CD4-positive, alpha-beta memory T cell (primary cell): ENCODE measurements around the gene GTF2IRD1. TPM values are rescaled to one million over a fixed set of nuclear protein-coding genes. Genes with fewer than 3 reads are reported as not detected.
"Not testable (repeated sequence)": the region's sequence is repeated elsewhere in the genome, so short reads cannot be mapped to it uniquely, and the experiment has no call there.

Experiments
- CTCF ChIA-PET: fragments of 350-600 bp; sonication (Branson Sonifier 250); formaldehyde crosslinking; loops from one replicate; lab custom pipeline; 2021; ENCODE audit warnings: inconsistent platforms; ENCODE audit not compliant: partially characterized antibody; lab: Charles Lee
- POLR2A ChIA-PET: fragments of 350-600 bp; sonication (Branson Sonifier 250); formaldehyde crosslinking; loops from one replicate; lab custom pipeline; 2021; ENCODE audit not compliant: partially characterized antibody; lab: Charles Lee
- DNase-seq, 5 donors: peaks; one replicate each; pipeline versions ENCODE4 v3.0.0 to v3.0.0-alpha.2; 2020 to 2022; ENCODE audit warnings: mixed read lengths in 1 of 5
- H3K27ac ChIP-seq: one replicate; pipeline ENCODE4 v1.7.0; 2013; ENCODE audit warnings: low read depth, low read length
- H3K27me3 ChIP-seq: 2 replicates; pipeline ENCODE4 v1.7.0; 2013; ENCODE audit warnings: mild to moderate bottlenecking, low read length, moderate library complexity; ENCODE audit not compliant: insufficient read depth
- H3K36me3 ChIP-seq: 2 replicates; pipeline ENCODE4 v1.7.0; 2013; ENCODE audit warnings: mild to moderate bottlenecking, low read length, moderate library complexity; ENCODE audit not compliant: insufficient read depth
- H3K4me1 ChIP-seq: 2 replicates; pipeline ENCODE4 v1.7.0; 2013; ENCODE audit warnings: mild to moderate bottlenecking, low read length, moderate library complexity; ENCODE audit not compliant: insufficient read depth
- H3K4me3 ChIP-seq, 2 donors: one replicate each; pipeline ENCODE4 v1.7.0; 2013; ENCODE audit warnings: low read length in 2 of 2, mild to moderate bottlenecking in 1 of 2
- H3K9me3 ChIP-seq, 2 donors: one replicate each; pipeline ENCODE4 v1.7.0; 2013; ENCODE audit warnings: low read length in 2 of 2, control low read depth in 1 of 2; ENCODE audit not compliant: control insufficient read depth in 1 of 2
- H3K27ac Mint-ChIP-seq, 7 donors: one replicate each; pipeline ENCODE4 v1.8.0; 2020 to 2021; ENCODE audit warnings: mixed read lengths in 7 of 7, mild to moderate bottlenecking in 6 of 7, inconsistent platforms in 3 of 7, moderate library complexity in 3 of 7
- H3K27me3 Mint-ChIP-seq, 2 donors: one replicate each; pipeline ENCODE4 v1.8.0; 2020 to 2021; ENCODE audit warnings: mixed read lengths in 2 of 2
- H3K36me3 Mint-ChIP-seq, 2 donors: one replicate each; pipeline ENCODE4 v1.8.0; 2020 to 2021; ENCODE audit warnings: mixed read lengths in 2 of 2, inconsistent platforms in 1 of 2, mild to moderate bottlenecking in 1 of 2
- H3K4me1 Mint-ChIP-seq, 4 donors: one replicate each; pipeline ENCODE4 v1.8.0; 2020 to 2021; ENCODE audit warnings: mixed read lengths in 4 of 4, mild to moderate bottlenecking in 1 of 4
- H3K4me3 Mint-ChIP-seq, 8 donors: one replicate each; pipeline ENCODE4 v1.8.0; 2020 to 2021; ENCODE audit warnings: mixed read lengths in 8 of 8, mild to moderate bottlenecking in 7 of 8, moderate library complexity in 6 of 8, inconsistent platforms in 3 of 8
- H3K9me3 Mint-ChIP-seq, 8 donors: one replicate each; pipeline ENCODE4 v1.8.0; 2020 to 2021; ENCODE audit warnings: mixed read lengths in 8 of 8, mild to moderate bottlenecking in 5 of 8, inconsistent platforms in 3 of 8, moderate library complexity in 1 of 8
- intact Hi-C: fragments of 100-400 bp; cut with micrococcal nuclease; formaldehyde crosslinking; loops from one replicate; pipeline ENCODE4 v1.15.1; 2023
- polyA plus RNA-seq, 2 donors: library from polyadenylated mRNA; unstranded; fragments of 300-500 nt; fragmentation: Illumina TruSeq; gene quantifications; one replicate each; pipeline ENCODE4 v1.2.3, GENCODE V29; 2021
- total RNA-seq, 2 experiments: library from RNA; stranded (reverse); gene quantifications; one replicate each; pipeline ENCODE4 v1.2.3, GENCODE V29; 2021

Gene GTF2IRD1
- total and polyA plus RNA-seq, 4 experiments from 2014 or later: 0.30 to 8.8 (median 4.7) TPM

GRCh38 chr7:74430409-74430808 lies 23.3 kb upstream of the GTF2IRD1 start:
- H3K4me3 Mint-ChIP-seq, H3K4me1 ChIP-seq, H3K9me3 Mint-ChIP-seq, H3K27me3 ChIP-seq, H3K27ac Mint-ChIP-seq, POLR2A ChIA-PET, H3K27ac ChIP-seq, H3K27me3 Mint-ChIP-seq, intact Hi-C loops, H3K36me3 ChIP-seq, H3K9me3 ChIP-seq, H3K4me1 Mint-ChIP-seq, H3K36me3 Mint-ChIP-seq, DNase-seq, H3K4me3 ChIP-seq: not testable (repeated sequence)
- CTCF ChIA-PET: interaction anchor here (1.7 kb wide), 1 partner anchor 13 kb away, joined by 4 read pairs; no protein-coding TSS in a partner anchor

GRCh38 chr7:74430961-74431466 lies 22.7 kb upstream of the GTF2IRD1 start:
- Histone ChIP-seq H3K27me3 (no peaks in the 10 kb centered on the region), H3K36me3 (no peaks in the 10 kb centered on the region), H3K9me3 (no peaks in the 10 kb centered on the region), H3K4me1 (no peaks in the 10 kb centered on the region), H3K4me3 (no peak overlapping the region), H3K27ac (no peak overlapping the region)
- POLR2A ChIA-PET: no interaction called here
- Mint-ChIP-seq H3K9me3 (peaks cover 0 to 2% (median 0%) of the 10 kb centered on the region in 8 donors), H3K27ac (peak overlapping the region in 1 of 7 donors; percentile 66), H3K36me3 (no peaks in the 10 kb centered on the region), H3K27me3 (peaks cover 0 to 2% of the 10 kb centered on the region in 2 donors), H3K4me1 (no peaks in the 10 kb centered on the region), H3K4me3 (no peak overlapping the region)
- DNase-seq: no peak
- intact Hi-C loops: no loop called here
- CTCF ChIA-PET: interaction anchor here (0.5 kb wide), 1 partner anchor 30 kb away, joined by 3 read pairs; no protein-coding TSS in a partner anchor

- H3K27ac Mint-ChIP-seq, POLR2A ChIA-PET, intact Hi-C loops: not testable (repeated sequence)
Measured at GRCh38 chr7:74437291-74437571, 16.5 kb upstream of the GTF2IRD1 start.

GRCh38 chr7:74438327-74438726 lies 15.4 kb upstream of the GTF2IRD1 start:
- ChIA-PET CTCF (no interaction called here), POLR2A (no interaction called here)

More at GRCh38 chr7:74437291-74437571, 16.5 kb upstream of the GTF2IRD1 start:
- not testable (repeated sequence) for H3K36me3 Mint-ChIP-seq, H3K4me1 ChIP-seq, DNase-seq, H3K4me3 ChIP-seq, H3K27me3 Mint-ChIP-seq, H3K36me3 ChIP-seq, H3K4me1 Mint-ChIP-seq, H3K9me3 ChIP-seq, H3K4me3 Mint-ChIP-seq, H3K27ac ChIP-seq, H3K27me3 ChIP-seq
- peaks cover 0 to 20% (median 12%) of the 10 kb centered on the region in 8 donors for H3K9me3 Mint-ChIP-seq
- CTCF ChIA-PET: interaction anchor here (0.6 kb wide), 1 partner anchor 111 kb away, joined by 3 read pairs; no protein-coding TSS in a partner anchor

GRCh38 chr7:74439541-74439940 lies 14.2 kb upstream of the GTF2IRD1 start:
- Histone ChIP-seq H3K9me3 (no peaks in the 10 kb centered on the region), H3K27ac (no peak overlapping the region), H3K4me3 (no peak overlapping the region), H3K4me1 (no peaks in the 10 kb centered on the region), H3K27me3 (no peaks in the 10 kb centered on the region), H3K36me3 (no peaks in the 10 kb centered on the region)
- no peak for DNase-seq
- ChIA-PET CTCF (interaction anchor here (1.0 to 1.6 kb wide), 2 partner anchors 10 to 39 kb away, joined by 4 to 5 read pairs; no protein-coding TSS in a partner anchor), POLR2A (no interaction called here)
- H3K27me3 Mint-ChIP-seq: peaks cover 0 to 1% of the 10 kb centered on the region in 2 donors
- H3K36me3 Mint-ChIP-seq: peaks cover 0 to 5% of the 10 kb centered on the region in 2 donors
- intact Hi-C loops: no loop called here
- no peak overlapping the region for H3K27ac Mint-ChIP-seq
- peaks cover 0 to 20% (median 12%) of the 10 kb centered on the region in 8 donors for H3K9me3 Mint-ChIP-seq
- no peaks in the 10 kb centered on the region for H3K4me1 Mint-ChIP-seq
- H3K4me3 Mint-ChIP-seq: no peak overlapping the region

More at GRCh38 chr7:74438327-74438726, 15.4 kb upstream of the GTF2IRD1 start:
- Histone ChIP-seq H3K27ac (no peak overlapping the region), H3K36me3 (no peaks in the 10 kb centered on the region), H3K27me3 (no peaks in the 10 kb centered on the region), H3K4me1 (no peaks in the 10 kb centered on the region), H3K9me3 (no peaks in the 10 kb centered on the region), H3K4me3 (no peak overlapping the region)
- intact Hi-C loops: no loop called here
- H3K9me3 Mint-ChIP-seq: peaks cover 0 to 20% (median 12%) of the 10 kb centered on the region in 8 donors
- DNase-seq: no peak
- peaks cover 0 to 1% of the 10 kb centered on the region in 2 donors for H3K27me3 Mint-ChIP-seq
- H3K4me1 Mint-ChIP-seq: no peaks in the 10 kb centered on the region
- H3K27ac Mint-ChIP-seq: no peak overlapping the region
- no peak overlapping the region for H3K4me3 Mint-ChIP-seq
- peaks cover 0 to 5% of the 10 kb centered on the region in 2 donors for H3K36me3 Mint-ChIP-seq

- H3K4me3 ChIP-seq, POLR2A ChIA-PET, H3K4me1 Mint-ChIP-seq, H3K36me3 Mint-ChIP-seq, H3K27ac Mint-ChIP-seq, H3K27me3 Mint-ChIP-seq, H3K4me3 Mint-ChIP-seq, DNase-seq, H3K4me1 ChIP-seq, H3K9me3 ChIP-seq, H3K27ac ChIP-seq, intact Hi-C loops, H3K27me3 ChIP-seq, H3K36me3 ChIP-seq: not testable (repeated sequence)
- CTCF ChIA-PET: interaction anchor here (1.0 to 1.6 kb wide), 2 partner anchors 10 to 39 kb away, joined by 4 to 5 read pairs; no protein-coding TSS in a partner anchor
- H3K9me3 Mint-ChIP-seq: peaks cover 0 to 20% (median 12%) of the 10 kb centered on the region in 8 donors
Measured at GRCh38 chr7:74440143-74440542, 13.6 kb upstream of the GTF2IRD1 start.

GRCh38 chr7:74441801-74442200 lies 11.9 kb upstream of the GTF2IRD1 start:
- DNase-seq: no peak
- Mint-ChIP-seq H3K27me3 (peaks cover 0 to 1% of the 10 kb centered on the region in 2 donors), H3K36me3 (peaks cover 0 to 5% of the 10 kb centered on the region in 2 donors), H3K4me3 (no peak overlapping the region), H3K9me3 (peaks cover 0 to 16% (median 9%) of the 10 kb centered on the region in 8 donors), H3K4me1 (no peaks in the 10 kb centered on the region), H3K27ac (no peak overlapping the region)
- Histone ChIP-seq H3K4me3 (no peak overlapping the region), H3K36me3 (no peaks in the 10 kb centered on the region), H3K9me3 (no peaks in the 10 kb centered on the region), H3K27ac (no peak overlapping the region), H3K4me1 (no peaks in the 10 kb centered on the region), H3K27me3 (no peaks in the 10 kb centered on the region)
- ChIA-PET CTCF (no interaction called here), POLR2A (no interaction called here)
- intact Hi-C loops: no loop called here
